MM.1S (cell line): Measurements from ENCODE around the gene SEC24D.

Experiments
- DNase-seq: peaks from one replicate; pipeline ENCODE4 v3.0.0-alpha.2; 2015
- H2AFZ ChIP-seq: fragments of 300-600 bp; sonication (generic); 2 replicates; pipeline ENCODE4 v1.6.0; 2016; ENCODE audit warnings: antibody characterized with exemption, low read length
- H3F3A ChIP-seq: fragments of 300-600 bp; sonication (generic); 2 replicates; pipeline ENCODE4 v1.6.1; 2016; ENCODE audit warnings: mild to moderate bottlenecking, antibody characterized with exemption, low read length, moderate library complexity, mixed read lengths; ENCODE audit not compliant: insufficient read depth
- H3K27ac ChIP-seq: fragments of 300-600 bp; sonication (generic); 2 replicates; pipeline ENCODE4 v1.5.1; 2016; ENCODE audit warnings: mild to moderate bottlenecking, low read length
- H3K27me3 ChIP-seq: fragments of 300-600 bp; sonication (generic); replicated peaks from 2 replicates; pipeline ENCODE4 v1.6.0; 2016; ENCODE audit warnings: low read length; ENCODE audit not compliant: insufficient read depth
- H3K36me3 ChIP-seq: fragments of 300-600 bp; sonication (generic); replicated peaks from 2 replicates; pipeline ENCODE4 v1.6.1; 2016; ENCODE audit warnings: mild to moderate bottlenecking, low read length, mixed read lengths; ENCODE audit not compliant: insufficient read depth
- H3K4me1 ChIP-seq: fragments of 300-600 bp; sonication (generic); 2 replicates; pipeline ENCODE4 v1.6.1; 2016; ENCODE audit warnings: low read length, mixed read lengths
- H3K4me2 ChIP-seq: fragments of 300-600 bp; sonication (generic); 2 replicates; pipeline ENCODE4 v1.6.0; 2016; ENCODE audit warnings: low read depth, low read length
- H3K4me3 ChIP-seq: fragments of 300-600 bp; sonication (generic); 2 replicates; pipeline ENCODE4 v1.5.1; 2016; ENCODE audit warnings: low read length, mixed read lengths
- H3K79me2 ChIP-seq: fragments of 300-600 bp; sonication (generic); 2 replicates; pipeline ENCODE4 v1.6.1; 2016; ENCODE audit warnings: mixed run types, low read length, mixed read lengths
- H3K9ac ChIP-seq: fragments of 300-600 bp; sonication (generic); 2 replicates; pipeline ENCODE4 v1.6.1; 2016; ENCODE audit warnings: low read length, mixed read lengths
- H3K9me2 ChIP-seq: fragments of 300-600 bp; sonication (generic); replicated peaks from 2 replicates; pipeline ENCODE4 v1.6.1; 2016; ENCODE audit warnings: mild to moderate bottlenecking, low read length, mixed read lengths; ENCODE audit not compliant: insufficient read depth
- H3K9me3 ChIP-seq: fragments of 300-600 bp; sonication (generic); replicated peaks from 2 replicates; pipeline ENCODE4 v1.6.1; 2016; ENCODE audit warnings: mild to moderate bottlenecking, low read length, mixed read lengths; ENCODE audit not compliant: insufficient read depth
- H4K20me1 ChIP-seq: fragments of 300-600 bp; sonication (generic); 2 replicates; pipeline ENCODE4 v1.6.1; 2016; ENCODE audit warnings: mild to moderate bottlenecking, low read length, moderate library complexity, mixed read lengths; ENCODE audit not compliant: insufficient read depth
- CTCF ChIP-seq: fragments of 300-600 bp; sonication (generic); IDR thresholded peaks from 2 replicates; pipeline ENCODE4 v1.5.1; 2016; ENCODE audit warnings: antibody characterized with exemption, low read length, mixed read lengths
- EZH2 ChIP-seq: fragments of 300-600 bp; sonication (generic); optimal IDR thresholded peaks from 2 replicates; pipeline ENCODE3; 2017; ENCODE audit warnings: low read depth, mild to moderate bottlenecking, antibody characterized with exemption, low read length, mixed read lengths
- EZH2phosphoT487 ChIP-seq: fragments of 300-600 bp; sonication (generic); IDR thresholded peaks from 2 replicates; pipeline ENCODE4 v1.6.1; 2018; ENCODE audit warnings: antibody characterized with exemption, low read length

Gene SEC24D

GRCh38 chr4:118772081-118772766 lies 63.7 kb downstream of the SEC24D start:
- no peaks in the 10 kb centered on the region for H3F3A ChIP-seq
- H3K4me3 ChIP-seq: no peak overlapping the region
- H3K27ac ChIP-seq: no peak overlapping the region

GRCh38 chr4:118770741-118771187 lies 65.2 kb downstream of the SEC24D start:
- Histone ChIP-seq H3F3A (no peaks in the 10 kb centered on the region), H4K20me1 (no peaks in the 10 kb centered on the region), H3K9ac (no peak overlapping the region), H3K36me3 (0 out of 2 replicates have a peak, but pooled peaks cover 9% of the 10 kb centered on the region), H3K9me3 (no peaks in the 10 kb centered on the region), H3K4me2 (no peak overlapping the region), H3K27ac (no peak overlapping the region), H3K27me3 (no peaks in the 10 kb centered on the region), H2AFZ (no peak overlapping the region), H3K79me2 (peaks cover 7% of the 10 kb centered on the region; the same call in 1 of the 2 replicates), H3K4me1 (0 out of 2 replicates have a peak, but pooled peaks cover under 1% of the 10 kb centered on the region), H3K9me2 (no peaks in the 10 kb centered on the region), H3K4me3 (no peak overlapping the region)
- no peak for DNase-seq
- TF ChIP-seq EZH2phosphoT487: no peak
- no peak for TF ChIP-seq EZH2
- no peak for TF ChIP-seq CTCF

More at GRCh38 chr4:118772081-118772766, 63.7 kb downstream of the SEC24D start:
- no peaks in the 10 kb centered on the region for H4K20me1 ChIP-seq
- H3K36me3 ChIP-seq: 0 out of 2 replicates have a peak, but pooled peaks cover under 1% of the 10 kb centered on the region
- no peak overlapping the region for H3K4me2 ChIP-seq
- no peaks in the 10 kb centered on the region for H3K9me3 ChIP-seq
- no peaks in the 10 kb centered on the region for H3K9me2 ChIP-seq
- DNase-seq: peak; percentile 60
- H3K27me3 ChIP-seq: no peaks in the 10 kb centered on the region
- H3K9ac ChIP-seq: no peak overlapping the region
- H3K4me1 ChIP-seq: peaks cover 11% of the 10 kb centered on the region; the same call in 1 of the 2 replicates
- H3K79me2 ChIP-seq: peaks cover 7% of the 10 kb centered on the region; the same call in 1 of the 2 replicates
- TF ChIP-seq CTCF: peak; percentile 57
- no peak for TF ChIP-seq EZH2
- TF ChIP-seq EZH2phosphoT487: no peak
- no peak overlapping the region for H2AFZ ChIP-seq

GRCh38 chr4:118769161-118769560 lies 66.8 kb downstream of the SEC24D start:
- Histone ChIP-seq H3K9me2 (no peaks in the 10 kb centered on the region), H3F3A (no peaks in the 10 kb centered on the region), H2AFZ (no peak overlapping the region), H3K9ac (no peak overlapping the region), H3K79me2 (peaks cover 7% of the 10 kb centered on the region; the same call in 1 of the 2 replicates), H3K36me3 (peaks cover 16% of the 10 kb centered on the region; the same call in 1 of the 2 replicates), H3K4me1 (no peaks in the 10 kb centered on the region), H3K27me3 (no peaks in the 10 kb centered on the region), H3K4me2 (no peak overlapping the region), H3K27ac (no peak overlapping the region), H4K20me1 (no peaks in the 10 kb centered on the region), H3K4me3 (no peak overlapping the region), H3K9me3 (no peaks in the 10 kb centered on the region)
- no peak for DNase-seq
- no peak for TF ChIP-seq EZH2phosphoT487
- TF ChIP-seq EZH2: no peak

- Histone ChIP-seq H3K4me2 (no peak overlapping the region), H3F3A (peaks cover 3% of the 10 kb centered on the region), H3K4me3 (no peak overlapping the region), H3K9me2 (no peaks in the 10 kb centered on the region), H3K9me3 (no peaks in the 10 kb centered on the region), H3K36me3 (peaks cover 17% of the 10 kb centered on the region; the same call in 1 of the 2 replicates), H2AFZ (no peak overlapping the region), H4K20me1 (no peaks in the 10 kb centered on the region), H3K27me3 (no peaks in the 10 kb centered on the region), H3K79me2 (peaks cover 7% of the 10 kb centered on the region; the same call in 1 of the 2 replicates), H3K4me1 (peaks cover 2% of the 10 kb centered on the region), H3K27ac (no peak overlapping the region), H3K9ac (no peak overlapping the region)
- no peak for TF ChIP-seq EZH2
- no peak for TF ChIP-seq CTCF
- no peak for DNase-seq
These were observed 68.8 kb downstream of the SEC24D start for GRCh38 chr4:118767109-118767508.
